Activated CD8-positive, alpha-beta T cell treated with anti-CD3 and anti-CD28 coated beads for 36 hours (primary cell): ENCODE data around the gene LEFTY1. TPM values are rescaled to one million over a fixed set of nuclear protein-coding genes. Genes with fewer than 3 reads are reported as not detected.
A peak's percentile ranks its signal among the peaks of the same experiment; 100 is the strongest.

Experiments
- ATAC-seq: fragments of 200-7000 bp; cut with Tn5 transposase; one replicate; pipeline ENCODE4 v1.10.0; 2021; ENCODE audit warnings: mild to moderate bottlenecking, moderate library complexity
- CTCF ChIA-PET: fragments of 350-600 bp; sonication (Branson Sonifier 250); formaldehyde crosslinking; loops from one replicate; lab custom pipeline; 2021; ENCODE audit warnings: antibody characterized with exemption; lab: Charles Lee
- POLR2A ChIA-PET: fragments of 350-600 bp; sonication (Branson Sonifier 250); formaldehyde crosslinking; loops from one replicate; lab custom pipeline; 2021; ENCODE audit warnings: antibody characterized with exemption; lab: Charles Lee
- DNase-seq: peaks from one replicate; pipeline ENCODE4 v3.0.0-alpha.2; 2020
- H3K27ac Mint-ChIP-seq: one replicate; pipeline ENCODE4 v1.8.0; 2021; ENCODE audit warnings: mild to moderate bottlenecking, mixed read lengths
- H3K27me3 Mint-ChIP-seq: one replicate; pipeline ENCODE4 v1.8.0; 2021; ENCODE audit warnings: mixed read lengths
- H3K36me3 Mint-ChIP-seq: one replicate; pipeline ENCODE4 v1.8.0; 2021; ENCODE audit warnings: low read depth, mixed read lengths
- H3K4me1 Mint-ChIP-seq: one replicate; pipeline ENCODE4 v1.8.0; 2021; ENCODE audit warnings: low read depth, mixed read lengths
- H3K4me3 Mint-ChIP-seq: one replicate; pipeline ENCODE4 v1.8.0; 2021; ENCODE audit warnings: mild to moderate bottlenecking, moderate library complexity, mixed read lengths
- H3K9me3 Mint-ChIP-seq: one replicate; pipeline ENCODE4 v1.8.0; 2021; ENCODE audit warnings: mixed read lengths
- intact Hi-C: fragments of 100-400 bp; cut with micrococcal nuclease; formaldehyde crosslinking; loops from one replicate; pipeline ENCODE4 v1.10.0; 2022
- total RNA-seq, 2 experiments: library from RNA; stranded (reverse); gene quantifications; one replicate each; pipeline ENCODE4 v1.2.3, GENCODE V29; 2021
- TF ChIP-seq, protein P1 (sequence below): fragments of 200-600 bp; IDR thresholded peaks from one replicate; pipeline ENCODE4 v1.8.0; 2022; ENCODE audit warnings: antibody characterized with exemption, mild to moderate bottlenecking

The LEFTY1 gene
- total RNA-seq, 2 experiments from 2014 or later: 0.16 to 0.83 TPM

GRCh38 chr1:225878282-225878681, 10.7 kb downstream of the LEFTY1 start:
- TF ChIP-seq, protein P1, sequence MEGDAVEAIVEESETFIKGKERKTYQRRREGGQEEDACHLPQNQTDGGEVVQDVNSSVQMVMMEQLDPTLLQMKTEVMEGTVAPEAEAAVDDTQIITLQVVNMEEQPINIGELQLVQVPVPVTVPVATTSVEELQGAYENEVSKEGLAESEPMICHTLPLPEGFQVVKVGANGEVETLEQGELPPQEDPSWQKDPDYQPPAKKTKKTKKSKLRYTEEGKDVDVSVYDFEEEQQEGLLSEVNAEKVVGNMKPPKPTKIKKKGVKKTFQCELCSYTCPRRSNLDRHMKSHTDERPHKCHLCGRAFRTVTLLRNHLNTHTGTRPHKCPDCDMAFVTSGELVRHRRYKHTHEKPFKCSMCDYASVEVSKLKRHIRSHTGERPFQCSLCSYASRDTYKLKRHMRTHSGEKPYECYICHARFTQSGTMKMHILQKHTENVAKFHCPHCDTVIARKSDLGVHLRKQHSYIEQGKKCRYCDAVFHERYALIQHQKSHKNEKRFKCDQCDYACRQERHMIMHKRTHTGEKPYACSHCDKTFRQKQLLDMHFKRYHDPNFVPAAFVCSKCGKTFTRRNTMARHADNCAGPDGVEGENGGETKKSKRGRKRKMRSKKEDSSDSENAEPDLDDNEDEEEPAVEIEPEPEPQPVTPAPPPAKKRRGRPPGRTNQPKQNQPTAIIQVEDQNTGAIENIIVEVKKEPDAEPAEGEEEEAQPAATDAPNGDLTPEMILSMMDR: no peak
- ChIA-PET POLR2A (interaction anchor here (5.3 kb wide), 1 partner anchor 12 kb away, joined by 24 read pairs; no protein-coding TSS in a partner anchor), CTCF (interaction anchor here (0.9 to 5.6 kb wide), 4 partner anchors 9 to 100 kb away, joined by 3 to 30 read pairs (median 6); partner anchors contain the start of gene SRP9)
- intact Hi-C loops: no loop called here
- DNase-seq: no peak
- no peak for ATAC-seq
- Mint-ChIP-seq H3K27me3 (no peaks in the 10 kb centered on the region), H3K9me3 (no peaks in the 10 kb centered on the region), H3K36me3 (peaks cover 20% of the 10 kb centered on the region), H3K27ac (peak overlapping the region; percentile 46), H3K4me3 (no peak overlapping the region), H3K4me1 (peaks cover 61% of the 10 kb centered on the region)

DNA sequence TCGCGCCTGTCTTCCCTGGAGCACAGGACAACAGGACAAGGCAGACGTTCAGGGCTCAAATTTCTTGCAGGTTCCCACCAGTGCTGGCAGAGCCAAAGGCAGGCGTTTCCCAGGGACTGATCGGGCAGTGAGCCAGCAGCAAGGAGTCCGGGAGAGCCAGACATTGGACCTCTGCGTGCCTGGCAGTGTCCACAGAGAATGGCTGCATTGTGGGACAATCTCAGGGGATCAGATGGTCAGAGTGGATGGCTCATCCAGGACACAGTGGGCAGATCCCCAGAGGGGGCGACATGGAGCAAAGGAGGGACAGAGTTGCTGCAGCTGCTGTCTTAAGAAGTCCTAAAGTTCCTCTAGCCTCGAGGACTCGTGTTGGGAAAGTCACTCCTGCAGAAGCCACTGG, 11.4 kb downstream of the LEFTY1 start:
- Mint-ChIP-seq H3K4me3 (no peak overlapping the region), H3K9me3 (no peaks in the 10 kb centered on the region), H3K27ac (no peak overlapping the region), H3K4me1 (peaks cover 64% of the 10 kb centered on the region), H3K36me3 (peaks cover 21% of the 10 kb centered on the region), H3K27me3 (no peaks in the 10 kb centered on the region)
- TF ChIP-seq, protein P1: peak; percentile 30
- DNase-seq: peak; percentile 42
- intact Hi-C loops: no loop called here
- ATAC-seq: no peak
- CTCF ChIA-PET: interaction anchor here (0.9 to 2.0 kb wide), 4 partner anchors 9 to 246 kb away, joined by 3 to 6 read pairs (median 4); no protein-coding TSS in a partner anchor
- POLR2A ChIA-PET: interaction anchor here (1.5 kb wide), 1 partner anchor 100 kb away, joined by 4 read pairs; the partner anchor contains the start of gene SRP9

- ChIA-PET CTCF (interaction anchor here (0.9 to 2.0 kb wide), 4 partner anchors 12 to 247 kb away, joined by 3 to 6 read pairs (median 4); no protein-coding TSS in a partner anchor), POLR2A (interaction anchor here (1.3 to 1.5 kb wide), 2 partner anchors 10 to 99 kb away, joined by 3 to 4 read pairs; partner anchors contain the start of gene SRP9)
- no peaks in the 10 kb centered on the region for H3K9me3 Mint-ChIP-seq
- no peak for DNase-seq
- H3K27me3 Mint-ChIP-seq: no peaks in the 10 kb centered on the region
- no peak overlapping the region for H3K27ac Mint-ChIP-seq
- ATAC-seq: no peak
- intact Hi-C loops: no loop called here
- H3K36me3 Mint-ChIP-seq: peaks cover 21% of the 10 kb centered on the region
- TF ChIP-seq, protein P1: no peak
- H3K4me1 Mint-ChIP-seq: peaks cover 64% of the 10 kb centered on the region
- H3K4me3 Mint-ChIP-seq: no peak overlapping the region
Observed at GRCh38 chr1:225876900-225877510, 11.9 kb downstream of the LEFTY1 start.

GRCh38 chr1:225875044-225875815, 13.7 kb downstream of the LEFTY1 start:
- intact Hi-C loops: no loop called here
- Mint-ChIP-seq H3K4me1 (peaks cover 58% of the 10 kb centered on the region), H3K4me3 (no peak overlapping the region), H3K27ac (peak overlapping the region; percentile 49), H3K27me3 (no peaks in the 10 kb centered on the region), H3K9me3 (no peaks in the 10 kb centered on the region), H3K36me3 (peaks cover 26% of the 10 kb centered on the region)
- DNase-seq (no peak), ATAC-seq (no peak)
- TF ChIP-seq, protein P1: no peak
- ChIA-PET POLR2A (interaction anchor here (0.6 kb wide), 1 partner anchor 180 kb away, joined by 3 read pairs; no protein-coding TSS in a partner anchor), CTCF (interaction anchor here (1.1 kb wide), 1 partner anchor 36 kb away, joined by 3 read pairs; no protein-coding TSS in a partner anchor)
